NCI-H526 treated with DMSO at 0.1 percent for 48 hours (cell line): Measurements from ENCODE around the gene L3MBTL4.
"Not testable (repeated sequence)": the region's sequence is repeated elsewhere in the genome, so short reads cannot be mapped to it uniquely, and the experiment has no call there.

Experiments used
- DNase-seq: peaks from one replicate; lab custom pipeline; 2025; lab: John Stamatoyannopoulos, UW

Gene L3MBTL4

DNA sequence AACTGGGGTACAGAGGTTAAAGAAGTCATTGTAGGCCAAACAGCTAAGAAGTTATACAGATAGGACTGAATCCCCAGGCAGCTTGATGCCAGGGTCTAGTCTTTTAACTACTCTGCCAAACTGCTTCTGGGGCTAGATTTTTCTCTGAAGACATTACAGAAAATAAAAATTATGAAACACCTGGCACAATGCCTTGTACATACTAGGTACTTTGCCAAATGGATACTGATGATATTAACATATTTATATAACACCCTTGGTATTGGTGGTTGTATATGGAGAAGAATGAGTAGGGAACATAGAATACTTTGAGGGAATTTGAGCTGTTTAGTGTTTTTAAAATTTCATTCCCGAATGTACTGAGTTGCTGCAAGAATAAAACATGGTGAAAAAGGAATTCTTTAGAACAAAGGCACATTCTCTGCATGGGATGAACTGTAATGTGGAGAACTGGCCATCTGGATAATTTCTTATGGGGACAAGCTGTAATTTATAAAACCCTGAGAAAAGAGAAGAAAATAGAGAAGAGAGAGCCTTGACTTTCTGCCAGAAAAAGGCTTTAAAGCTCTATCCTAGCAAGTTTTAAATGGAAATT is 308.5 kb downstream of the L3MBTL4 start:
- no peak for DNase-seq

DNA sequence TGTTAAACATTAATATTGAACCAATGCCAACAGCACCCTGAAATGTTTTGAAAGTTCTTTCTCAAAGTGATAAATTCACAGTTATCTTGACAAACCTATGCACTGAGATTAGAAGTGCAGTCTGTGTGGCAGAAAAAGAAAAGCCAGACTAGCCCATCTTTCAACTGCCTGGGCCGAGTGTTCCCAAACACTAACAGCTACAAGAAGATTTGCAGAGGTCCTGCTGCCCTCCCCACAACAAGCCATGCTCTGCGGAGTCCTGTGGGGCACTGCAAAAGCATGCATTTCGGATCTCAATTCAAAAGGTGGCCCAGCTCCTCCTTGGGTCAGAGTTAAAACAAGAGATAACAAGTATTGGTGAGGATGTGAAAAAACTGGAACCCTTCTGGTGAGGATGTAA is 311.0 kb downstream of the L3MBTL4 start:
- no peak for DNase-seq

DNA sequence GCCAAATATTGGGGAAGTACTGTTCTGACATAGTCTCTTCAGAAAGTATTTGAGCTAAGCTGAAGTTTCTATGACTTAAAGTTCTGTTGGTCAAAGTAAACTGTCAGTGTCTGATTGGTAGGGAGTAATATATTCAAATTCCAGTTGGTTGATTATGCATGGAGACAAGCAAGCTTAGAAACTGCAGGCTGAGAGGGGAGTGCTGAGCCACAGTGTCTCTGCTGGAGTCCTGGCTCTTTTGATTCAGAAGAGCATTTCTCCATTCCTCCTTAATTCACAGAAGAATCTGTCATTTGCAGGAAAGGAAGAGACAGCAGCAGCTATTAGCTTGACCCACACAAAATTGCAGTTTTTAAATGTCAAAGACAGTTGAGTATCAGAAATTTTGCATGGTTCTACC is 318.0 kb downstream of the L3MBTL4 start:
- no peak for DNase-seq

DNA sequence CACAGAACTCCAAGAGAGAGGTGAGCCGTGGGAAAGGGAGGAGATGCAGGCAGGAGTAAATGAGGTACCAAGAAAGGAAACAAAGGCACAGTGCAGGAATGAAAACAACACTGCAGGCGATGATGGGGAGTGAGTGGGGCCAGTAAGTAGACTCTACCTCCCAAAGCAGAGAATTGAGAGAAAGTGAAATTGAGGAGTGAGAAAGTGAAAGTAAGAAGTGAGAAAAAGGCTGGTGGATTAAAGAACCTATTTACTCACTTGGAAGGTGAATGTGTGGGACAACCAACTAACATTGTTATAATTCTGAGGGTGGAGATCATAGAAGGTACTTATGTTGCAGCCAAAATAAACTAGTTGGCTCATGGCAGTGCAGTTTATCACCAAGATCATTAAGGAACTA is 326.3 kb downstream of the L3MBTL4 start:
- no peak for DNase-seq

DNA sequence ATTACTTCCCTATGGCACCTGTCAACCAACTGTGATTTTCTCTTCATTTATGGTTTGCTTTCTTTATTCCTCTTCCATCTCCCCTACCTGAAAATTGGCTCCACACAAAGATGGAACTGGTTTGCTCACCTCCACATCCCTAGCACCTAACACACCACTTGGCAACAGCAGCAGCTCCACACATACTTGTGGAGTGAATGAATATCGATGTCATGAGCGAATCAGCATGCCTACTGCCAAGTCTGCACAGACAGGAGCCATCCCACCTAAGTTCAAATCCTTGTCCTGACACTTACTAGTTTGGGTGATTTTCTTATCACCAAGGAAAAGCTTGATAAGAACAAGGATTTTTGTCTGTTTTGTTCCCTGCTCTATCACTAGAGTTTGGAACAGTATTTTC is 328.0 kb downstream of the L3MBTL4 start:
- no peak for DNase-seq

DNA sequence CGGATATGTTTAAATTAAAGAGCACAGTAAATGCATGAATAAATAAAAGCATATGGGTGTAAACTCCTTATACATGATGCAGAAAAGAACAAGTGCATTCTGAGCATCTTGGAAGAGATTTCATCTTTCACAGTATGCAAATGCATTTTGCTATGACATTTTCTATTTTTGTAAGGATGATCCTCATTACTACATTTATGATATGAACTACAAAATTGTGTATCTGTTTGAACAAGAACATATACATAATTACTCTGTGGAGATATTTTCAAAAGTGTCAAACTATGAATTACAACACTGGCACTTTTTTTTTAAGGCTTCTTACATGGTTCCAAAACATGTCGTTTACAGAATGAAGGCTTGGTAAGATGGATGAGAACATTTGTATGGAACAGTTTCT is 335.3 kb downstream of the L3MBTL4 start:
- no peak for DNase-seq

DNA sequence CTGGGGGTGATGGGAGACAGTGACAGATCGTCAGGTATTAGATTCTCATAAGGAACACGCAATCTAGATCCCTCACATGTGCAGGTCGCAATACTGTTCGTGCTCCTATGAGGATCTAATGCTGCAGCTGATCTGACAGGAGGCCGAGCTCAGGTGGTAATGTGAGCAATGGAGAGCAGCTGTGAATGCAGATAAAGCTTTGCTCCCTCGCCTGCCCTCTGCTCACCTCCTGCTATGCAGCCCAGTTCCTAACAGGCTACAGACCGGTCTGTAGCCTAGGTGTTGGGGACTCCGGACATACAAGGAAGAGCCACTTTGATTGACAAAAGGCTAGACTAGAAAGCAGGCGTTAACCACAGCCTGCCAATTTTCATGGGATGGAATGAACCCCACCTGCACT is 335.8 kb downstream of the L3MBTL4 start:
- no peak for DNase-seq

DNA sequence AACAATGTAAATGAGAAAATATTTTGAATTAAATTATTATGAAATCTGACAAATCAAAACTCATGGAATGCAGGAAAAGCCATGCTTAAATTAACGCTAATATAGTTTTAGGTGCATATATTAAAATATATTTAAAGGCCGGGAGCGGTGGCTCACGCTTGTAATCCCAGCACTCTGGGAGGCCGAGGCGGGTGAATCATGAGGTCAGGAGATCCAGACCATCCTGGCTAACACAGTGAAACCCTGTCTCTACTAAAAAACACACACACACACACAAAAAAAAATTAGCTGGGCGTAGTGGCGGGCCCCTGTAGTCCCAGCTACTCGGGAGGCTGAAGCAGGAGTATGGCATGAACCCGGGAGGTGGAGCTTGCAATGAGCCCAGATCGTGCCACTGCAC is 342.3 kb downstream of the L3MBTL4 start:
- DNase-seq: not testable (repeated sequence)

DNA sequence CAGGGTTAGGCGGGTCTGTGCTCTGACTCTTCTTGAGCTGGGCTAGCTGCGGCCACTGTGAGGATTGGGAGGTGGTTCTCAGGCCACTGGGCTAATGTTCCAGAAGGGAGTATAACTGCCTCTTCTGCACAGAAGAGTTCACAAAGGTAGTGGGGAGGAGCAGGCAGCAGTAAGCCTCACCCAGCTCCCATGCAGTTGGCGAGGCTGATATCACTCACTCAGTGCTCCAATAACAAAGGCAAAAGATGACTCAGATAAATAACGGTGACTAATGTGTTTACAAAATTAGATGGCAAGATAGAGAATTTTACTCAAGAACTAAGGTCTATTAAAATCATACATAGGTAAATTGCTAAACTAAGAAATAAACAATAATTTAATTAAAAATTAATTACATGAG is 345.2 kb downstream of the L3MBTL4 start:
- DNase-seq: no peak

DNA sequence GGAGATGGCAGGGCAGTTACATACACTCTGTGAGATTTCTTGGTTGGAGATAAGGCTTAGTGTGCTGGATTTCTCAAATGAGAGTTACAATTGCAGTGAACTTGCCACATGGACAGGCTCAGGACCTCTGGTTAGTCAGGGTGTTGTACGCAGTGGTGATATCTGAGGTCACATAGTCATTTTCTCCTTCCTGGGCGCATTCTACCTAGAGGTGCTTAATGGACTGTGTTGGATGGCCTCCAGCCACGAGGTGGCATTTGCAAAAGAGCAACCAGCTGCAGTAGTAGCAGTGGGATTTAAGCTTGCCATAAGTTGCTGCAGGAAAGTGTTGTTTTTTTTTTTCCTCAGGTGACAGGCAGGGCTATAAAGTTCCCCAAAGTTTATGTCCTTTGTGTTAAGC is 345.6 kb downstream of the L3MBTL4 start:
- DNase-seq: no peak

DNA sequence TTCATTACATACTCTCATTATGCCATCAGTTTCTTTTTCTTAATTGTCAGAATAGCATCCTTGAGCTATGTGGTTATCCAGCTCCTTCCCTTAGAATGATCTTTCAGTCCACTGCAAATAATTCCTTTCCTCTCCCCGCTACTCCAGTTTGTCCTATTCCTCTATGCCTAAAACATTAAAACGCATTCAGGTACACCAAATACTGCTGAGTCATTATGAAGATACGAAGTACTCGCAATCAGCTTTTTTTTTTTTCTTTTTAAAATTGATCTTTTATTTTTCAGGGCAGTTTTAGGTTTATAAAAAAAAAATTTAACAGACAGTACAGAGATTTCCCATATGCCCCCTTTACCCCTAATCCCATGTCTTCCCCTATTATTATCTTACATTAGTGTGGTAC is 354.6 kb downstream of the L3MBTL4 start:
- no peak for DNase-seq

DNA sequence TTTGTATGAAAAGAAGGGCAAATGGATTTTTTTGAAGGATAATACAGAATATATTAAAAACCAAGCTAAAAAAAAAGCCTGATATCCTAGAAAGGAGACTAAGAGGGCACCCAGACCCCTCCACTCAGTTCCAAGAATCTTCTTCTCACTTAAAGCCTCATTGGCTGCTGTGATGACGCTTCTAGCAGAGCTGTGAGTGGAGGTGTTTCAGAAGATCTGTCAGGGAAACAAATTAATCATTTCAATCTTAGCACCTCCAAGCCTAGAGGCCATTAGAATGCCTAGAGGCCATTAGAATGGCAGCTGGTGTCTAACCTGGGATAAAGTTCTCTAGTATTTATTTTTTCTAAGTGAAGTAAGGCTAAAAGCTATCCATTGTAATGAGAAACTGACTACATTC is 355.2 kb downstream of the L3MBTL4 start:
- no peak for DNase-seq

DNA sequence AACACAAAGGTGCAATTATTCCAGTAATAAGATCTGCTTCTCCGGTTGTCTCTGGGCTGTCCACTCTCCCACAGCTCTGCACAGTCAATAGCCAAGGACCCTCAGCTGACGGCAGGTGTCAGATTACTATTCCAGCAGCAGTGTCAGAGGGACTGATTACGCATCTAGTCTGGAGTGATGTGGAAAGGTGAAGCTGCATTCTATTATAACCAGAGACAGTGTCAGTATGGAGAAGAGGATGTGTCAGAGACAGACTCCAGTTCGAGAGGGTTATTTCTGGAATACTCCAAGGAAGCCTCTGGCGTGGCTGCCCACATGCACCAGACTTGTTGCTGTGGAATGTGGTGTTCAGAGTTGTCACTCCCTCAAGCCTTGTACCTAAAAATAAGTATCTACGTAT is 355.8 kb downstream of the L3MBTL4 start:
- peak; percentile 14 for DNase-seq

DNA sequence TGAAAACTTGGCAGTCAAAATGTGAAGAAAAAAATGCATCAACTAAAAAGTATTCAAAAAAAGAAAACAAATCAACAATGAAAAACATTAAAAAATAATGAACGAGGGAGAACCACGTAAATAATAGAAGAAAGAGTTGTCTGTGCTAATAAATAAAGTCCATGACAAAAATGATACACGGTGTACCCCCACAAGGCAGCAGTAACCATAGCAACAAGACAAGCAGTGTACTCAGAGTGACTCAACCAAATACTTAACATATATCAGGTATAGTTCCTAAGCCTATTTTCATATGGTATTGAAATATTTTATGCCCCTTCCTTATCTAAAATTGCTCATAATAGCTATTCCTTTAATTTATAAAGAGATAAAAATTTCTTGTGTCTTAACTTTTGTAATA is 357.1 kb downstream of the L3MBTL4 start:
- DNase-seq: no peak

DNA sequence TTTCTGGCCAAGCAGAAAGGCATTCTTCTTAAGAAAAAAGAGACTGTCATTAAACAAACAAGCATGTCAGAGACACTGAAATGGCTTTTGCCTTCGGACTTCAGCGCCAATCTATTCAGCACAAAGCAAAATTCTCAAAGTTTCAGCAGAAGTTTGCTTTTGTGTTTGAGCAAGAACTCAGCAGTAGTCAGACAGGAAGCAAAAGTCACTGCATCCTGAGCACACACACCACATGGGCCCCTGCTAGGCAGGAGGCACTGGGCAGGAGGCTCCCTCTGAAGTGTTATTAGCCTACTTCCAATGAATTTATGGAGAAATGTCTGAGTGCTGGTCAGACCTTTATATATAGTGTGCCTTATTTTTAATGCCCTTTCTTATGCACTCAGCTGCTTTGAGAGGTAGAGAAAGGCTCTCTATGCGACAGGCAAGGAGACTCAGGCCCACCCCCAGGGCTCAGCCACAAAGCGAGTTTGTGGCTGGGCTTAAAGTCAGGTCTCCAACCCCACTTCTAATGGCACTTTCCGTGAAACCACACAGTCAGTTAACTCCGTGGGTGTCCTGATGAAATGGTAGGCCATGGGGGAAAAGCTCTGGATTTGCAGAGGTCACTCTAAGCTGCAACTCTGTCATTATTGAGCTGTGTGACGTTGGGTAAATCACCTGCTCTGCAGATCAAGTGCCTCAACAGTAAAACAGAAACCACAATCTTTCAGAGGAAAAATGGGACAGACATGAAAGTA is 358.4 kb downstream of the L3MBTL4 start:
- DNase-seq: no peak

DNA sequence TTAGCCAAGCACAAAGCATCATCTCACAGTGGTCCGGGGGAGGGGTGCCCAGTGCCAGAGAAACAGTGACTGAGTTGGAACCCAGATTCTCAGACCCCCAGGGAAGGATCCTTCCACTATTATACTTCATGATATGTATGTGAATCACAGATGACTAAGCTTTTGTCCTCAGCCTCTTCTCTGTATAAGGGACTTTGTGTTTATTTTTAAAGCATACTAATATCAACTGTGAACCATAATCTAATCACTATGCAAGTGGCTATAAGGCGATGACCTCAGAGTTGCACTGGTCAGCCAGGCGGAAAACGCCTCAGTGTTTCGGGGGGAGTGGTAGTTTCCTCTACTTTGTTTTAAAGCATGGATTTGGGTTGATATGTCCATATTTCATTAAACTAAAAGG is 359.0 kb downstream of the L3MBTL4 start:
- no peak for DNase-seq

DNA sequence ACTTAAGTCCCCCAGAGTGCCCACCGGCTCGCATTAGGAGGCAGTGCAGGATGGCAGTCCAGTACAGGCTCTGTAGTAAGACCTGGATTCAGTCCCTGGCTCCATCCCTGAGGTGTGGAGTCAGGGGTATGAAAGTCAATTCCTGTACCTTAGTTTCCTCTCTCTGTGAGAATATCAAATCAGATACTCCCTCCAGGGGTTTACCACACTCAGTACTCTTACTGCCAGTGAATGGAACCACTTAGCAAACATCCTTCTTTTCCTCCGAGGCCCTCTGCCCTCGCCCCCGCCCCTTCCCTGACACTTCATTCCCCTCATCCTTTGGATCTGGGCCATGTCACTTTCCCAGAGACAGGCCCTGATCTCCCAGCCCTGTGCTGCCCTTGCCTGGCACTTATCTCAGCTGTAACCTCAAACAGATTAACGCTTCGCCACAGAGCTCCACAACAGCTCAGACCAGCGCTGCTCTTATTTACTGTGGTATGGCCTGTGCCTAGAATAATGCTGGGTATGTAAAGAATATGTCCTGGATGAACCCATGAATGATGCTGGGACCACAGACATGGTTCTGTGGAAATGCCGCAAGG is 360.4 kb downstream of the L3MBTL4 start:
- no peak for DNase-seq

DNA sequence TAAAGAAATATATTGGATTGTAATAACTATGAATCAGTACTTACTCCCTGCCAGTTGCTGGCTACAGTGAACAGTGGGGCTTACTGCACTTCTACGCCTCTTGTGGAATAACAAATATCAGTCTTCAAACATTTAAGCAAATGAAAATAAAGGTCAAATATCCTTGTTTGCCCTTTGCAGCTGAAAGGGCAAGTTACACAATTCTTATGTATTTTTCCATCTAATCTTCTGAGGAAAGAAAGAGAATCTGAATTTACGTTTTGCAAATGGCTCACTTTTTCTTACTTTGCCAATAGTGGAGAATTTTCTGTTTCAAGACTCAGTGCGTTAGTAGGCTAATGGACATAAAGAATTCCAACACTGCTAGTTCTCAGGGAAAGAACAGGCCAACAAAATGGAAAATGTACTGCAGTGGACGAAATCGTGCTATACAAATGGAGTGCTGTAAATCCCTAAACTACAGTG is 362.2 kb downstream of the L3MBTL4 start:
- DNase-seq: no peak

DNA sequence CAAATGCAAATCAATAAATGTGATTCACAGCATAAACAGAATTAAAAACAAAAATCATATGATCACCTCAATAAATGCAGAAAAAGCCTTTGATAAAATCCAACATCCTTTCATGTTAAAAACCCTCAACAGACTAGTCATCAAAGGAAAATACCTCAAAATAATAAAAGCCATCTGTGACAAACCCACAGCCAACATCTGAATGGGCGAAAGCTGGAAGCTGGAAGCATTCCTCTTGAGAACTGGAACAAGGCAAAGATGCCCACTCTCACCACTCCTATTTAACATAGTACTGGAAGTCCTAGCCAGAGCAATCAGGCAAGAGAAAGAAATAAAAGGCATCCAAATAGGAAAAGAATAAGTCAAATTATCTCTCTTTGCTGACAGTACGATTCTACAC is 367.1 kb downstream of the L3MBTL4 start:
- not testable (repeated sequence) for DNase-seq

DNA sequence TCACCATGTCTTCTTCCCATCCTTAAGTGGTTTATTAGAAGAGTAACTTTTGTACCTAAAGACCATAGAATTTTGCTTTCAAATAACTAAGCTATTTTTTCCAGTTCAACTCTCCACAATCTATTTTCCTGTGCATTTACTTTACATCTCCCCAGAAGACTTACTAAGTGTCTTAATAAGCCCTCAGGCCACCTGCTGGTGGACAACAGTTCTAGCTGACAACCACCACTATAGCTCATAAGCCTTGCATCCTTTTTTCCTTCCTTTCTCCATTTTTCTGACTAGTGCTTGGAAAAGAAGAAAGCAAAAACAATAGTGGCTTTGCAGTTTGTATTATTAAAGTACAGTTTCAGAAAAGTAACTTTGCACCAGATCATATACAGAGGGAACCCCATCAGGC is 369.9 kb downstream of the L3MBTL4 start:
- DNase-seq: no peak

DNA sequence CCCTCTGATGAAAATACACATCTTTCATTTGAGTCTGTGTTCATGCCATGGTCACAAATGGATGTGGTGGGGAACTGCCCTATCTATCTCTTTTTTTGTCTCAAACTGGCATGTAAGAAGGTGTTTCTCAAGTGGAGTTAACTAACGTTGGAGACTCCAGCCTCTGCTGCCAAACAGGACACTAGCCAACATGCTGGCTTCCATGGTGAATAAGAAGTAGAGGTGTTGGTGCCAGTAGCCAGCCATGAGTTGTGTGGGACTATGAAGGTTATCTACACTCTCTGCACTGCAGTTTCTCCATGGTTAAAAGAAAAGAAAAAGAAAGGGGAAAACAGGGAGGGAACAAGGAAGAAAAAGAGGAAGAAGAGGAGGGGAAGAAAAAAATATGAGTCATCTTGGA is 370.4 kb downstream of the L3MBTL4 start:
- DNase-seq: no peak

DNA sequence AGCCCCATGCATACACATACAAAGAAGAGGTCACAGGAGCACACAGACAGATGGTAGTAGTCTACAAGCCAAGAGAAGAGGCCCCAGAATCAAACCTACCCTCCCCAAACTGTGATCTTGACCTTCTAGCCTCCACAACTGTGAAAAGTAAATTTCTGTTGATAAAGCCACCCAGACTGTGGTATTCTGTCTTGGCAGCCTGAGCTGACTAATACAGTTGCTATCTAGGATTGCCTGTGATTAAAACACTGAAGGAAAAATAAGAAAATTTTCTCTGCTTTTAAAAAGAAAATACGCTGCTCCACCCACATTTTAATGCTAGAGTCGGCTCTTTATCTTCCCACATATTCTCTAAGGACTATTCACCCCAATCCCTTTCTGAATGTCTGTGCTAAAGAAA is 375.7 kb downstream of the L3MBTL4 start:
- no peak for DNase-seq

DNA sequence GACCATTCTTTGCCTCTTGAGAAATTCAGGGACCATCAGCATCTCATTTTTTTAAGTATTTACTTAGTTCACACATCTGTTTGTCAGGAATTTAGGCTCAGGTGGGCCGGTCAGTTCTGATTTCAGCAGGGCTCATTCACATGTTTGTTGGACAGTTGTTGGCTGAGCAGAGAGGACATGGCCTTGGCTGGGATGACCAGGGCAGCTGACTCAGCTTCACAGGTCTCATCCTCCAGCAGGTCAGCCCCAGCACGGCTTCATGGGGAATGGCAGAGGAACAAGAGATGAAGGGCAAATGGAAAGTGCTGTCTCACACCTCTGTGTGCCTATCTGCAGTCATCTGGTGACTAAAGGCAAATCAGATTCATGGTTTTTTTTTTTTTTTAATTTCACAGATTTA is 383.3 kb downstream of the L3MBTL4 start:
- DNase-seq: no peak

DNA sequence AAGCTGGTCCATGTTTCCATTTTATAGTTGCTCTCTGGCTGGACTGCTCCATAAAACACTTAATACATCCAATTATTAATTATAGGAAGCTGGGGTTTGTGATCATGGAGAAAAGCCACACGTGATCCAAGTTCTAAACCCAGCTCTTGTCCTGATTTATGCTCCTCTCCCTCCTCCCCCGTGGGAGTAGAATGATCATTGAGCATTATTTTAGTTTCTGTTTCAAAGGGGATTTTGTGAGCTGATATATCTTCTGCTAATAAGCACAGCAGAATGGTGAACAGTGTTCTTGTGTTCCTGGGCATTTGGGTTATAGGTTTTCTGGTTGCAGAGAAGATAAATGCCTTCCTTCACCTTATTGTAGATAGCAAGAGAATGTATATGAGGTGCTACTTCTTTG is 383.7 kb downstream of the L3MBTL4 start:
- DNase-seq: no peak
